SJCRH30 (cell line): ENCODE results near the gene METTL5. TPM values are rescaled to one million over a fixed set of nuclear protein-coding genes. Genes with fewer than 3 reads are reported as not detected.
"Not testable (repeated sequence)": the region's sequence is repeated elsewhere in the genome, so short reads cannot be mapped to it uniquely, and the experiment has no call there.

Experiments used
- DNase-seq, 2 experiments: peaks; one replicate each; pipeline ENCODE4 v3.0.0-alpha.2; 2015 to 2020
- H3K27ac ChIP-seq: fragments of 250-450 bp; sonication (Bioruptor Pico); 2 replicates; pipeline ENCODE4 v1.5.1; 2020; ENCODE audit warnings: mild to moderate bottlenecking, moderate library complexity
- H3K27me3 ChIP-seq: fragments of 250-450 bp; sonication (Bioruptor Pico); 2 replicates; pipeline ENCODE4 v1.5.1; 2020; ENCODE audit warnings: mild to moderate bottlenecking, moderate library complexity
- H3K36me3 ChIP-seq: fragments of 250-450 bp; sonication (Bioruptor Pico); 2 replicates; pipeline ENCODE4 v1.5.1; 2020; ENCODE audit warnings: mild to moderate bottlenecking, moderate library complexity
- H3K4me1 ChIP-seq: fragments of 250-450 bp; sonication (Bioruptor Pico); 2 replicates; pipeline ENCODE4 v1.5.1; 2020; ENCODE audit warnings: mild to moderate bottlenecking, moderate library complexity
- H3K4me3 ChIP-seq: fragments of 250-450 bp; sonication (Bioruptor Pico); 2 replicates; pipeline ENCODE4 v1.5.1; 2020; ENCODE audit warnings: mild to moderate bottlenecking, moderate library complexity
- H3K9me3 ChIP-seq: fragments of 250-450 bp; sonication (Bioruptor Pico); replicated peaks from 2 replicates; pipeline ENCODE4 v1.5.1; 2020; ENCODE audit warnings: mild to moderate bottlenecking, moderate library complexity
- total RNA-seq: library from RNA; depleted of rRNA; stranded (reverse); fragments of >200 nt; shearing (Covaris generic); gene quantifications from 2 replicates; pipeline ENCODE4 v1.2.3, GENCODE V29; 2014

Gene METTL5
- total RNA-seq, 1 experiment from 2014 or later: 40.5 TPM

DNA sequence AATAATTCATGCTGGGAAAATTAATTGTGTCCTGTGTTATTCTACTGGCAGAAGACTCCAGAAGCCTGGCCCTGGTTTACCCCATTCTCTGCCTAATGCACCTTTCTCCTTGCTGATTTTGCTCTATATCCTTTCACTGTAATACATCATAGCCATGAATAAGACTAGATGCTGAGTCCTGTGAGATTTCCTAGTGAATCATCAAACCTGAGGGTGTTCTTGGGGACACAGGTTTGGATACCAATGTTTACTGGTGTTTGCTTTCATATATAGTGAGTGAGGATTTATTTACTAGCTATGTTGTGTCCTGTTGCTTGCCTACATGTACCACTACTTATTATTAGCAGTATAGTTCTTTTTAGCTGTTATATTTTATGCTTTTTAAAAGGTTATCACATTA, 6.5 kb downstream of the METTL5 start:
- no peaks in the 10 kb centered on the region for H3K27me3 ChIP-seq
- peaks cover 36% of the 10 kb centered on the region for H3K36me3 ChIP-seq
- no peak for DNase-seq
- H3K4me3 ChIP-seq: no peak overlapping the region
- H3K9me3 ChIP-seq: 0 out of 2 replicates have a peak, but pooled peaks cover 3% of the 10 kb centered on the region
- no peaks in the 10 kb centered on the region for H3K4me1 ChIP-seq
- no peak overlapping the region for H3K27ac ChIP-seq

DNA sequence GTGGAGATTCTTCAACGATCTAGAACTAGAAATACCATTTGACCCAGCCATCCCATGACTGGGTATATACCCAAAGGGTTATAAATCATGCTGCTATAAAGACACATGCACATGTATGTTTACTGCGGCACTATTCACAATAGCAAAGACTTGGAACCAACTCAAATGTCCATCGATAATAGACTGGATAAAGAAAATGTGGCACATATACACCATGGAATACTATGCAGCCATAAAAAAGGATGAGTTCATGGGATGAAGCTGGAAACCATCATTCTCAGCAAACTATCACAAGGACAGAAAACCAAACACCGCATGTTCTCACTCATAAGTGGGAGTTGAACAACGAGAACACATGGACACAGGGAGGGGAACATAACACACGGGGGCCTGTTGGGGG, 7.3 kb downstream of the METTL5 start:
- H3K36me3 ChIP-seq: peaks cover 40% of the 10 kb centered on the region
- not testable (repeated sequence) for H3K4me1 ChIP-seq

DNA sequence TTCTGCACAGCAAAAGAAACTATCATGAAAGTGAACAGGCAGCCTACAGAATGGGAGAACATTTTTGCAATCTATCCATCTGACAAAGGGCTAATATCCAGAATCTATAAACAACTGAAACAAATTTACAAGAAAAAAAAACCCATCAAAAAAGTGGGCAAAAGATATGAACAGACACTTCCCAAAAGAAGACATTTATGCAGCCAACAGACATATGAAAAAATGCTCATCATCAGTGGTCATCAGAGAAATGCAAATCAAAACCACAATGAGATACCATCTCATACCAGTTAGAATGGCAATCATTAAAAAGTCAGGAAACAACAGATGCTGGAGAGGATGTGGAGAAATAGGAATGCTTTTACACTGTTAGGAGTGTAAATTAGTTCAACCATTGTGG, 7.7 kb downstream of the METTL5 start:
- H3K27ac ChIP-seq, H3K4me3 ChIP-seq, DNase-seq, H3K9me3 ChIP-seq, H3K4me1 ChIP-seq, H3K27me3 ChIP-seq: not testable (repeated sequence)
- peaks cover 44% of the 10 kb centered on the region for H3K36me3 ChIP-seq

More for the DNA sequence above, 7.3 kb downstream of the METTL5 start:
- not testable (repeated sequence) for H3K9me3 ChIP-seq, H3K27ac ChIP-seq, DNase-seq, H3K27me3 ChIP-seq, H3K4me3 ChIP-seq

DNA sequence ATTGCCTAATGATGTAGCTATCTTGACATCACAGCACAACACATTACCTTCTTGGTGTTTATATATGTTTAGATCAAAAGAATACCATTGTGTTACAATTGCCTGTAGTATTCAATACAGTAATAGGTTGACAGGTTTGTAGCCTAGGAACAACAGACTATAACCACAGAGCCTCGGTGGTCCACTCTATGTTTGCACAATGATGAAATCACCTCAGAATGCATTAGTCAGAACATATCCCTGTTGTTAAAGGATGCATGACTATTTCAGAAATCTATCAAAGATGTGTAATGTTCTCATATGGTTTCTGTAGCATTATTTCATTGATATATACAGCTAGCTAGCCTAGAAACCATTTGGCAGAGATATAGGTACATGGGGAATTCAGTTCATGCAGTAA, 8.9 kb downstream of the METTL5 start:
- DNase-seq: no peak
- Histone ChIP-seq H3K36me3 (peaks cover 55% of the 10 kb centered on the region), H3K4me3 (no peak overlapping the region), H3K9me3 (0 out of 2 replicates have a peak, but pooled peaks cover 3% of the 10 kb centered on the region), H3K4me1 (no peaks in the 10 kb centered on the region), H3K27me3 (no peaks in the 10 kb centered on the region), H3K27ac (no peak overlapping the region)

DNA sequence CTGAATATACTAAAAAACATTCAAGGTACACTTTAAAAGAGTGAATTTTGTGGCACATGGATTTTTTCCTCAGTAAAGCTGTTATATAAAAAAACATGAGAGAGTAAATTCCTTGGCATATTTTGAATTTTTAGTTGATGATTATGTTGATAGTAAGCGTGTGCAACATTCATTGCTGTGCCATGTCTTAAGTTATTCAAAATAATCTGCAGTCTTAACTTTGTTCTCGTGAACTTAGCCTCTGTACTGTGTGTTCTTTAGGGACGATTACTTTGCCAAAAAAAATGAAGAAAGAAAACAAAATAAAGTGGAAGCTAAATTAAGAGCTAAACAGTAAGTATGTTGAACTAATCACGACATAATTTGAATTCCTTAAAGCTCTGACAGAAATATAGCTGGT, 16.5 kb downstream of the METTL5 start:
- no peaks in the 10 kb centered on the region for H3K27me3 ChIP-seq
- peaks cover 80% of the 10 kb centered on the region for H3K36me3 ChIP-seq
- no peaks in the 10 kb centered on the region for H3K9me3 ChIP-seq
- H3K27ac ChIP-seq: no peak overlapping the region
- no peak for DNase-seq
- H3K4me1 ChIP-seq: no peaks in the 10 kb centered on the region
- no peak overlapping the region for H3K4me3 ChIP-seq

DNA sequence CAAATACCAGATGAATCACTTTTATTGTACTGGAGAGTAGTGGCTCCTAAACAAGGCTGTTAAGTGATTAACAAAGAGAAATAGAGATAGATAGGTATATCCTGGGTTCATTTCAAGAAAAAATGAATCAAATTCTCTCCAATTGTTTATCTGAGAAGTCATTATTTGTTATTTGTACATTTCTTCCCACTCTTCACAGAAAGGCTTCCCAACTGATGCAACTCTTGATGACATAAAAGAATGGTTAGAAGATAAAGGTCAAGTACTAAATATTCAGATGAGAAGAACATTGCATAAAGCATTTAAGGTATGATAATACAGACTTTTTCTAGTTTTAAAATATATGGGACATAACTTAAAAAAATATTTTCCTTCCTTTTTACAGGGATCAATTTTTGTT, 18.1 kb downstream of the METTL5 start:
- DNase-seq: no peak
- Histone ChIP-seq H3K4me1 (no peaks in the 10 kb centered on the region), H3K27ac (no peak overlapping the region), H3K36me3 (peaks cover 81% of the 10 kb centered on the region), H3K27me3 (no peaks in the 10 kb centered on the region), H3K4me3 (no peak overlapping the region), H3K9me3 (no peaks in the 10 kb centered on the region)

DNA sequence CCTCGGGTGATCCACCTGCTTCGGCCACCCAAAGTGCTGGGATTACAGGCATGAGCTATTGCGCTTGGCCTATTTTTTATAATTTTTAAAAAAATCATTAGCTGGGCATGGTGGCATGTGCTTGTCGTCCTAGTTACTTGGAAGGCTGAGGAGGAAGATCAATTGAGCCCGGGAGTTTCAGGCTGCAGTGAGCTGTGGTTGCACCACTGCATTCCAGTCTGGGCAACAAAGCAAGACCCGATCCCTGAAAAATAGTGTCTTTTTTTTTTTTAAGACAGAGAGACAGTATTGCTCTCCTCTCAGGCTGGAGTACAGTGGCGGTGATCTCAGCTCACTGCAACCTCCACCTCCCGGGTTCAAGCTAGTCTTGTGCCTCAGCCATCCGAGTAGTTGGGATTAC, 21.2 kb downstream of the METTL5 start:
- H3K4me3 ChIP-seq: no peak overlapping the region
- H3K9me3 ChIP-seq: no peaks in the 10 kb centered on the region
- H3K27ac ChIP-seq: no peak overlapping the region
- peaks cover 61% of the 10 kb centered on the region for H3K36me3 ChIP-seq
- no peaks in the 10 kb centered on the region for H3K27me3 ChIP-seq
- DNase-seq: no peak
- H3K4me1 ChIP-seq: 0 out of 2 replicates have a peak, but pooled peaks cover 3% of the 10 kb centered on the region

DNA sequence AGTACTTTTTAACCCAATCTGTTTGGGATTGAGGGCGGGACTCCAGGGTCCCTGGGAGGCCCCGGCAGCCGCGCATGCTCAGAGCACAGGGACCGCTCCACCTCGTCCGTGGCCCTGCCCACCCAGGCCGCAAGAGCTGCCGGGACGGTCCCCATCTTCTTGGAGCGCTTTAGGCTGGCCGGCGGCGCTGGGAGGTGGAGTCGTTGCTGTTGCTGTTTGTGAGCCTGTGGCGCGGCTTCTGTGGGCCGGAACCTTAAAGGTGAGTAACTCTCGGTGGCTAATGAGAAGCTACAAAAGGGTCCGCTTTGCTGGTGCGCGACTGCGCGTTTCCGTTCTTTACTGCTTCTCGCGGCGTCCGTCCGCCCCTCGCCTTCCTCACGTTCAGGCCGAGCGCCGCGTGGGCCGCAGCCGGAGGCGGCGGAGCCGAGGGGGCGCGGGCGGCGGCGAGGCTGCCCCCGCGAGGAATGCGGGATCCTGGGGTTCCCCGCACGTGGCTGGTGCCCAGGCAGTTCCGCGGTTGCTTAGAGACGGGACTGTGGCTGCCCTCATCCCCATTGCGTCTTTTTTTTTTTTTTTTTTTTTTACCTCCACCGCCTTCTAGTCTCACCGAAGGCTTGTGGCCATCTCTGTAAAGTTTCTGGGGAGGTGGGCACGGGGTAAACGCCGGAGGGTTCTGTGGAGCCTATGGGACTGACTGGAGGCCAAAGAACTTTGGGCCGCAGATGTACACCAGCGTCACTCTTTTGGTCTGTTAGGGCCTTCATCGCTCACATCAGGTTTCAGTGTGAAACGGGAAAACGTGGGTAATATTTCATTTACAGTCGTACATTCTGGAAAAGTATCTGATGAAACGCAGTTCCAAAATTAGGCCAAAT, 25.8 kb downstream of the METTL5 start, which contains the start of gene SSB:
SSB (plus strand) TSS at position 154 of the 875 bp plus-strand sequence. CDS start 2,090 bp downstream, outside the sequence.
- Histone ChIP-seq H3K9me3 (no peaks in the 10 kb centered on the region), H3K27ac (peak within 1 kb of the TSS; percentile 39), H3K27me3 (no peaks in the 10 kb centered on the region), H3K36me3 (peaks cover 26% of the 10 kb centered on the region), H3K4me1 (0 out of 2 replicates have a peak, but pooled peaks cover 3% of the 10 kb centered on the region), H3K4me3 (peak within 1 kb of the TSS; percentile 93)
- DNase-seq: peak; percentile 94 to 95

DNA sequence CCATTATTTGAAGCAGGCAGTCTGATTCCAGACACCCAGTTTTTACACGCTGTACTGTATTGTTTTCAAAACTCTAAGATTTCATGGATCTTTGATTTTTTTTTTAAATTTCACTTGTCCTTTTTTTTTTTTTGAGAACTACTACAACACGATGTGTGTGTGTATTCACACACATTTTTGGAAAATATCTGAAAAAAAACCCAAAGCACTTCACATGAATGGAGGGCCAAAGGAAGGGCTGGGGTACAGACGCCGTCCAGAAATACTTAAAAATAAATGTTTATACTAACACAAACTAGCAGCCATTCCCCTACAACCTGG, 26.3 kb downstream of the METTL5 start:
- H3K4me1 ChIP-seq: 0 out of 2 replicates have a peak, but pooled peaks cover 3% of the 10 kb centered on the region
- peaks cover 24% of the 10 kb centered on the region for H3K36me3 ChIP-seq
- DNase-seq: no peak
- no peaks in the 10 kb centered on the region for H3K9me3 ChIP-seq
- H3K27me3 ChIP-seq: no peaks in the 10 kb centered on the region
- peak overlapping the region; percentile 39; the same call in 1 of the 2 replicates for H3K27ac ChIP-seq
- H3K4me3 ChIP-seq: peak overlapping the region; percentile 93

DNA sequence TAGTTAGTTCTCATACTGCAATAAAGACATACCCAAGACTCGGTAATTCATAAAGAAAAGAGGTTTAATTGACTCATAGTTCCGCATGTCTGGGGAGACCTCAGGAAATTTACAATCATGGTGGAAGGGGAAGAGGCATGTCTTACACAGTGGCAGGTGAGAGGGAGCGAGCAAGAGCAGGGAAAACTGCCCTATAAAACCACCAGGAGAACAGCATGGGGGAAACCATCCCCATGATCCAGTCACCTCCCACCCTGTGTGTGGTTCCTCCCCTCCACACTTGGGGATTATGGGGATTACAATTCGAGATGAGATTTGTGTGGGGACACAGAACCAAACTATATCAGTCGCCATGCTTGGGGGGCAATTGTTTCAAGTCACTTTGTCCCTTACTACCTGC, 27.1 kb downstream of the METTL5 start:
- 0 out of 2 replicates have a peak, but pooled peaks cover 3% of the 10 kb centered on the region for H3K4me1 ChIP-seq
- H3K36me3 ChIP-seq: peaks cover 20% of the 10 kb centered on the region
- no peak overlapping the region for H3K27ac ChIP-seq
- H3K4me3 ChIP-seq: no peak overlapping the region
- no peak for DNase-seq
- no peaks in the 10 kb centered on the region for H3K9me3 ChIP-seq
- H3K27me3 ChIP-seq: no peaks in the 10 kb centered on the region

DNA sequence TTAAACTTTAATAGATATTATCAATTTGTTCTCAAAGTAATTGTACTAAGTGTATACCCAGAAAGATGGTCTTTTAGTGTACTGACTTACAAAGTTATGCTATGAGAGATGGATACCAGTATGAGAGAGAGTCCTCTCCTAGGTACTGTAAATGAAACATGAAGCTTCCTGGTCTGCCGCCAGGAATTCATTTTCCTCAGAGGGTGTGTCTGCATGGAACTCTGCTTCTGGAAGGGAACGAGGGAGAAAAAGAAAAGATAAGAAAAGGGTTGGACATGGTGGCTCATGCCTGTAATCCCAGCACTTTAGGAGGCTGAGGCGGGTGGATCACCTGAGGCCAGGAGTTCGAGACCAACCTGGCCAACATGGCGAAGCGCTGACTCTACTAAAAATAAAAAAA, 28.3 kb downstream of the METTL5 start:
- no peak overlapping the region for H3K27ac ChIP-seq

DNA sequence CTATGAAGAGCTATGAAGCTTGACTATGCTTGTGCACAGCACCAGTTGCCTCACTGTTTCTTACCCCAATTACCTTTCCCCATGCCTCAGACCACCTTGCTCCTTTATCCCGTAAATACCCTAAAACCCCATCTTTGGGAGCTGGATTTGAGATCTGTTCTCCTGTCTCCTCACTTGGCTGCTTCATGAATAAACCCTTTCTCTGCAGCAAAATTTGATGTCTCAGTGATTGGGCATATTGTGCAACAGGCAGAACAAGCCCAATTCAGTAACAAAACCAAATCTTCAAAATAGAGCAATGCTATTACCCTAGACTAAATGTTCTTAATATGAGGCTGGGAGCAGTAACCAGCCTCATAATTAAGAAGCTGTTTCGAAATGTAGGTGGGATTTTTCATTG, 29.5 kb downstream of the METTL5 start:
- H3K27me3 ChIP-seq: no peaks in the 10 kb centered on the region
- no peak overlapping the region for H3K27ac ChIP-seq
- H3K4me3 ChIP-seq: no peak overlapping the region
- H3K4me1 ChIP-seq: 0 out of 2 replicates have a peak, but pooled peaks cover 3% of the 10 kb centered on the region
- H3K9me3 ChIP-seq: no peaks in the 10 kb centered on the region
- DNase-seq: no peak
- H3K36me3 ChIP-seq: no peaks in the 10 kb centered on the region

More for the DNA sequence above, 28.3 kb downstream of the METTL5 start:
- Histone ChIP-seq H3K4me1 (0 out of 2 replicates have a peak, but pooled peaks cover 3% of the 10 kb centered on the region), H3K27me3 (no peaks in the 10 kb centered on the region), H3K36me3 (peaks cover 9% of the 10 kb centered on the region), H3K4me3 (no peak overlapping the region), H3K9me3 (no peaks in the 10 kb centered on the region)
- peak in 1 of 2 experiments; percentile 13 for DNase-seq

DNA sequence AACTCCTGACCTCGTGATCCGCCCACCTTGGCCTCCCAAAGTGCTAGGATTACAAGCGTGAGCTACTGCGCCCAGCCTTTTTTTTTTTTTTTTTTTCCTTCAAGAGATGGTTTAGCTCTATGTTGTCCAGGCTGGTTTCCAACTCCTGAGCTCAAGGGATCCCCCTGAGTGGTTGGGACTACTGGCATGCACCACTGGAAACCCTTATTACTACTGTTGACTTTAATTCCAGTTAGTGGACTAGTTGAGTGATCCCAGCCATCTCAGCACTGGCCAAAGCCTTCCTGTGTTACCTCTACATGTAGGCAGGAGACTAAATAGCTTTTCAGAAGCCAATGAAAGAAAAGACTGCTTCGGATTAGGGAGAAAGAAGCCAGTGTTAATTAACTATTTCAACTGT, 34.1 kb downstream of the METTL5 start:
- Histone ChIP-seq H3K27me3 (no peaks in the 10 kb centered on the region), H3K9me3 (no peaks in the 10 kb centered on the region), H3K27ac (no peak overlapping the region), H3K4me3 (no peak overlapping the region), H3K36me3 (no peaks in the 10 kb centered on the region), H3K4me1 (no peaks in the 10 kb centered on the region)
- no peak for DNase-seq

DNA sequence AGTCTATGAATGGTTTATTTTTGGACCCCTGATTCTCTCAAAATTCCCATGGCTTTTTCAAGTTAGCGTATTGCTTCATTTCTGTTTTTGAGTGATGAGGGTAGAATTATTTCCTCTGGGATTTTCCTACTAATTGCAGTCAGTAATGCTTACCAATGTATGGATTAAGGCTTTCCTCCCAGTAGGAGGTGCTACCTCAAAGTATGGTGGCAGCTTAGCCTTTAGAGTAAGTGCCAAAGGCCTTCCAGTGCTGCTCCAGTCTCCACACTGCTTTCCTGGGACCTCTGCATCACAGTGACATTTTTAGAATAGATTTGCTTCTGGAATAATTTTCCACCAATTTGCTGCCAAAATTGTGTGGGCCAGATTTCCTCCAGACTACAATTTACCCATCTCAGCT, 42.2 kb downstream of the METTL5 start:
- H3K27me3 ChIP-seq: no peaks in the 10 kb centered on the region
- no peak for DNase-seq
- no peak overlapping the region for H3K4me3 ChIP-seq
- H3K4me1 ChIP-seq: no peaks in the 10 kb centered on the region
- no peaks in the 10 kb centered on the region for H3K36me3 ChIP-seq
- no peaks in the 10 kb centered on the region for H3K9me3 ChIP-seq
- H3K27ac ChIP-seq: no peak overlapping the region

DNA sequence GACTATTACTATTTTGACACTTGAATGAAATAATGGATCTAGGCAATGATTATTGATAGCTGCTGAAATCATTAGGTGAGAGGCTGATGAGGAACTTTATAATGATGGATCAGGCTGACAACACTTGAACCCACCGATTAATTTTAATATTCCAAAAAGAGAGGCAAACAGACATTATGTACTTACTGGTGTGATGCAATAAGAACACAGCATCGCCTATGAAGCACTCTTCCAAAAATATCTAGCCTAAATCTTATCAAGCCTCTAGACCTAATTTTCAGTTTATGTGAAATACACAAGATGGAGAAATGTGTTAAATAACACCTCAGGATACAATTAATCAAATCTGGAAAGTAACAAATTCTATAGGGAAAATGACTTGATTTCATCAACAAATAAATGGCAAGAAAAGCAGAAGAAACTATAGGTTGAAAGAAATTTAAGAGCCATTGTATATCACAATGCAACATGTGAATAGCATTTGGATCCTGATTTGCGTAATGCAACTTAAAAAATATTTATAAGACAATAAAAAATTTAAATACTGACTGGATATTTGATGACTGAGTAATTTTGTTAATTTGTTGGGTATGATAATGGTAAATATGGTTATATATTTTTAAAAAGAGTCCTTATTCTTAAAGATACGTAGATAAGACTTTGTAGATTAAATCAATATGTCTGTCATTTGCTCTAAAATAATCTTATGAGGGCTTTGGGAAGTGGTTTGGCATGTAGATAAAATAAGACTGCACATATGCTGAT, 43.3 kb downstream of the METTL5 start:
- Histone ChIP-seq H3K4me1 (no peaks in the 10 kb centered on the region), H3K27me3 (no peaks in the 10 kb centered on the region), H3K9me3 (no peaks in the 10 kb centered on the region), H3K27ac (no peak overlapping the region), H3K4me3 (no peak overlapping the region), H3K36me3 (no peaks in the 10 kb centered on the region)
- no peak for DNase-seq
